HG03520 (cell line): Measurements from ENCODE around the gene SIK3.
"Not testable (repeated sequence)": the region's sequence is repeated elsewhere in the genome, so short reads cannot be mapped to it uniquely, and the experiment has no call there.

Source experiments
- ATAC-seq: cut with Tn5 transposase; IDR thresholded peaks from one replicate; pipeline ENCODE4 v1.9.1; 2021; ENCODE audit warnings: mild to moderate bottlenecking, moderate library complexity; ENCODE audit not compliant: unreplicated experiment

Gene SIK3

GRCh38 chr11:117098269-117099232, at the start of gene SIK3:
Gene SIK3, minus strand, starts transcription at chr11:117098428. Its CDS starts 13 bp downstream, at chr11:117098415.
- ATAC-seq, result peak; percentile 68

- no peak for ATAC-seq
Measured at GRCh38 chr11:117146521-117146920, 48.3 kb upstream of the SIK3 start.

GRCh38 chr11:117145393-117145761, 47.1 kb upstream of the SIK3 start:
- no peak for ATAC-seq

GRCh38 chr11:117144477-117145392, 46.5 kb upstream of the SIK3 start:
- peak; percentile 32 for ATAC-seq

- ATAC-seq, result peak; percentile 98
Measured at GRCh38 chr11:117143871-117144476, 45.7 kb upstream of the SIK3 start, which contains the start of gene PAFAH1B2. Gene PAFAH1B2, plus strand, starts transcription at chr11:117144287. Its CDS starts 8,161 bp downstream, at chr11:117152448.

- ATAC-seq, result no peak
Measured at GRCh38 chr11:117143390-117143789, 45.2 kb upstream of the SIK3 start.

GRCh38 chr11:117137223-117138086, 39.2 kb upstream of the SIK3 start:
- not testable (repeated sequence) for ATAC-seq

GRCh38 chr11:117134979-117135378, 36.8 kb upstream of the SIK3 start:
- not testable (repeated sequence) for ATAC-seq

- no peak for ATAC-seq
Measured at GRCh38 chr11:117134431-117134830, 36.2 kb upstream of the SIK3 start.

- no peak for ATAC-seq
Measured at GRCh38 chr11:117130879-117131278, 32.7 kb upstream of the SIK3 start.

- not testable (repeated sequence) for ATAC-seq
Measured at GRCh38 chr11:117130396-117130795, 32.2 kb upstream of the SIK3 start.

- ATAC-seq, result no peak
Measured at GRCh38 chr11:117128289-117128688, 30.1 kb upstream of the SIK3 start.

- ATAC-seq, result no peak
Measured at GRCh38 chr11:117127171-117127901, 29.1 kb upstream of the SIK3 start.

GRCh38 chr11:117126223-117126965, 28.2 kb upstream of the SIK3 start:
- ATAC-seq, result no peak

- no peak for ATAC-seq
Measured at GRCh38 chr11:117122556-117122955, 24.3 kb upstream of the SIK3 start.

- no peak for ATAC-seq
Measured at GRCh38 chr11:117121176-117121575, 22.9 kb upstream of the SIK3 start.

- no peak for ATAC-seq
Measured at GRCh38 chr11:117117681-117118080, 19.5 kb upstream of the SIK3 start.

GRCh38 chr11:117112939-117113338, 14.7 kb upstream of the SIK3 start:
- ATAC-seq, result not testable (repeated sequence)

- not testable (repeated sequence) for ATAC-seq
Measured at GRCh38 chr11:117112497-117112896, 14.3 kb upstream of the SIK3 start.
